SK-N-SH treated with all-trans-retinoic acid at 6 μM for 48 hours (cell line): Measurements from ENCODE around the gene WDR31.

Experiments
- ATAC-seq: fragments of 200-7000 bp; cut with Tn5 transposase; 3 replicates; pipeline ENCODE4 v1.9.1; 2020; ENCODE audit warnings: mild to moderate bottlenecking, moderate library complexity
- ARNTL ChIP-seq: fragments of 450-650 bp; formaldehyde crosslinking; IDR thresholded peaks from 2 replicates; pipeline ENCODE4 v1.5.0; 2020; ENCODE audit warnings: low read depth, mild to moderate bottlenecking, moderate library complexity, borderline replicate concordance
- CSDC2 ChIP-seq: fragments of 250-450 bp; sonication (Bioruptor Pico); IDR thresholded peaks from 2 replicates; pipeline ENCODE4 v1.5.0; 2020; ENCODE audit warnings: mild to moderate bottlenecking, moderate library complexity
- CSRNP3 ChIP-seq: fragments of 250-450 bp; sonication (Bioruptor Pico); IDR thresholded peaks from 2 replicates; pipeline ENCODE4 v1.5.1; 2021; ENCODE audit warnings: mild to moderate bottlenecking, moderate library complexity
- ESRRG ChIP-seq: fragments of 250-450 bp; sonication (Bioruptor Pico); IDR thresholded peaks from 2 replicates; pipeline ENCODE4 v1.6.1; 2021; ENCODE audit warnings: mild to moderate bottlenecking
- GLIS3 ChIP-seq: fragments of 250-450 bp; sonication (Bioruptor Pico); IDR thresholded peaks from 2 replicates; pipeline ENCODE4 v1.5.0; 2020; ENCODE audit warnings: mild to moderate bottlenecking, moderate library complexity
- ISL1 ChIP-seq: fragments of 250-450 bp; sonication (Bioruptor Pico); IDR thresholded peaks from 2 replicates; pipeline ENCODE4 v2.1.2; 2022; ENCODE audit warnings: mild to moderate bottlenecking, moderate library complexity
- OSR1 ChIP-seq: fragments of 250-450 bp; sonication (Bioruptor Pico); IDR thresholded peaks from 2 replicates; pipeline ENCODE4 v1.8.0; 2022; ENCODE audit warnings: moderate library complexity, mild to moderate bottlenecking, inconsistent platforms
- PATZ1 ChIP-seq: fragments of 250-450 bp; sonication (Bioruptor Pico); IDR thresholded peaks from 2 replicates; pipeline ENCODE4 v1.8.0; 2020; ENCODE audit warnings: mild to moderate bottlenecking, moderate library complexity, borderline replicate concordance
- PPARA ChIP-seq: fragments of 250-450 bp; sonication (Bioruptor Pico); IDR thresholded peaks from 2 replicates; pipeline ENCODE4 v1.5.0; 2020; ENCODE audit warnings: mild to moderate bottlenecking, borderline replicate concordance
- RARB ChIP-seq: fragments of 250-450 bp; sonication (Bioruptor Pico); IDR thresholded peaks from 2 replicates; pipeline ENCODE4 v1.8.0; 2021; ENCODE audit warnings: mild to moderate bottlenecking, moderate library complexity
- SNAI2 ChIP-seq: fragments of 250-450 bp; sonication (Bioruptor Pico); IDR thresholded peaks from 2 replicates; pipeline ENCODE4 v1.5.0; 2020; ENCODE audit warnings: mild to moderate bottlenecking, moderate library complexity
- TCF4 ChIP-seq: fragments of 250-450 bp; sonication (Bioruptor Pico); IDR thresholded peaks from 2 replicates; pipeline ENCODE4 v1.8.0; 2021; ENCODE audit warnings: mild to moderate bottlenecking, moderate library complexity, borderline replicate concordance
- TOX ChIP-seq: fragments of 250-450 bp; sonication (Bioruptor Pico); IDR thresholded peaks from 2 replicates; pipeline ENCODE4 v1.8.0; 2021; ENCODE audit warnings: mild to moderate bottlenecking, moderate library complexity, borderline replicate concordance
- TSHZ2 ChIP-seq: fragments of 250-450 bp; sonication (Bioruptor Pico); IDR thresholded peaks from 2 replicates; pipeline ENCODE4 v1.5.0; 2020; ENCODE audit warnings: mild to moderate bottlenecking, moderate library complexity
- ZC3H10 ChIP-seq: fragments of 250-450 bp; sonication (Bioruptor Pico); IDR thresholded peaks from 2 replicates; pipeline ENCODE4 v1.5.1; 2021; ENCODE audit warnings: mild to moderate bottlenecking, moderate library complexity
- ZFP3 ChIP-seq: fragments of 250-450 bp; sonication (Bioruptor Pico); IDR thresholded peaks from 2 replicates; pipeline ENCODE4 v1.5.0; 2020; ENCODE audit warnings: mild to moderate bottlenecking, moderate library complexity
- ZFP30 ChIP-seq: fragments of 450-650 bp; formaldehyde crosslinking; IDR thresholded peaks from 2 replicates; pipeline ENCODE4 v1.5.0; 2022; ENCODE audit warnings: mild to moderate bottlenecking, moderate library complexity
- ZNF565 ChIP-seq: fragments of 450-650 bp; formaldehyde crosslinking; conservative IDR thresholded peaks from 2 replicates; pipeline ENCODE4 v1.5.0; 2020; ENCODE audit warnings: low read depth, mild to moderate bottlenecking, moderate library complexity
- ZNF8 ChIP-seq: fragments of 450-650 bp; formaldehyde crosslinking; IDR thresholded peaks from 2 replicates; pipeline ENCODE4 v1.5.0; 2020; ENCODE audit warnings: mild to moderate bottlenecking, moderate library complexity

WDR31 gene

GRCh38 chr9:113307396-113307975, 32.6 kb downstream of the WDR31 start (continued):
- TF ChIP-seq TOX (CRISPR knock-in tag) (no peak), GLIS3 (no peak), SNAI2 (CRISPR knock-in tag) (no peak)

- TF ChIP-seq TCF4 (no peak), TSHZ2 (CRISPR knock-in tag) (no peak), SNAI2 (CRISPR knock-in tag) (no peak), CSRNP3 (no peak), ISL1 (CRISPR knock-in tag) (no peak), GLIS3 (no peak), ARNTL (CRISPR knock-in tag) (no peak), ZFP3 (CRISPR knock-in tag) (no peak), ZFP30 (CRISPR knock-in tag) (no peak), ESRRG (CRISPR knock-in tag) (no peak), ZNF565 (no peak), TOX (CRISPR knock-in tag) (no peak), PATZ1 (no peak), ZC3H10 (CRISPR knock-in tag) (no peak), ZNF8 (no peak)
- ATAC-seq: no peak
Observed at GRCh38 chr9:113306566-113306965, 33.5 kb downstream of the WDR31 start.

GRCh38 chr9:113302792-113303418, 37.2 kb downstream of the WDR31 start, which contains the start of gene RNF183:
Gene RNF183 (minus strand): TSS chr9:113303376. CDS start chr9:113298184, 5,192 bp downstream.
- TF ChIP-seq PATZ1 (no peak), ZNF8 (no peak), RARB (CRISPR knock-in tag) (no peak), CSDC2 (no peak), CSRNP3 (no peak), TCF4 (no peak), OSR1 (no peak), PPARA (CRISPR knock-in tag) (no peak), ESRRG (CRISPR knock-in tag) (no peak), SNAI2 (CRISPR knock-in tag) (no peak), ZC3H10 (CRISPR knock-in tag) (no peak), GLIS3 (no peak), ZNF565 (no peak), TSHZ2 (CRISPR knock-in tag) (no peak), TOX (CRISPR knock-in tag) (no peak), ZFP3 (CRISPR knock-in tag) (no peak), ARNTL (CRISPR knock-in tag) (no peak)
- TF ChIP-seq, all 23 proteins: peak for 0
- ATAC-seq: no peak
